ENCODE measurements around the gene RER1. TPM values are rescaled to one million over a fixed set of nuclear protein-coding genes. Genes with fewer than 3 reads are reported as not detected.
A peak's percentile ranks its signal among the peaks of the same experiment; 100 is the strongest.

Gene RER1
- total and polyA plus RNA-seq, 7 donors = 68.8 to 119 (median 90.0) TPM

- Histone ChIP-seq H3K27ac (no peak overlapping the region), H3K9me3 (no peaks in the 10 kb centered on the region), H3K36me3 (ENCODE audit: insufficient read depth in 1 of 2, low read depth in 1 of 2) (no peaks in the 10 kb centered on the region), H3K4me1 (no peaks in the 10 kb centered on the region), H3K27me3 (ENCODE audit: insufficient read depth in 3 of 3, low read length in 2 of 3) (no peaks in the 10 kb centered on the region), H3K4me3 (no peak overlapping the region)
- DNase-seq = peak in 1 of 2 donors; percentile 48
- ATAC-seq = no peak
- intact Hi-C loops (cut with DNase I) = loop anchor here in 1 of 2 donors (5.0 kb wide), 1 partner anchor 52 kb away; no protein-coding TSS in a partner anchor
- TF ChIP-seq CTCF (IDR thresholded peaks at IDR 0.05) = no peak
- whole genome bisulfite sequencing, 3 donors = 66 to 75% (median 70%) methylated on average over 18 of the region's 18 CpGs
These were observed 12.5 kb upstream of the RER1 start for GRCh38 chr1:2378956-2379732.

- Histone ChIP-seq H3K27ac (no peak overlapping the region), H3K9me3 (no peaks in the 10 kb centered on the region), H3K27me3 (ENCODE audit: insufficient read depth in 3 of 3, low read length in 2 of 3) (no peaks in the 10 kb centered on the region), H3K4me1 (no peaks in the 10 kb centered on the region), H3K4me3 (no peak overlapping the region), H3K36me3 (ENCODE audit: insufficient read depth in 1 of 2, low read depth in 1 of 2) (no peaks in the 10 kb centered on the region)
- no peak for TF ChIP-seq CTCF (IDR thresholded peaks at IDR 0.05)
- intact Hi-C loops (cut with DNase I) = loop anchor here (2.0 to 5.0 kb wide), 2 partner anchors 53 to 181 kb away; no protein-coding TSS in a partner anchor
- 80 to 89% (median 87%) methylated on average over 23 of the region's 23 CpGs for WGBS, 3 donors
- ATAC-seq (no peak), DNase-seq (peak in 1 of 2 donors; percentile 35)
These were observed 11.8 kb upstream of the RER1 start for GRCh38 chr1:2379733-2380404.

GRCh38 chr1:2380816-2381591 lies 10.6 kb upstream of the RER1 start:
- Histone ChIP-seq H3K4me1 (no peaks in the 10 kb centered on the region), H3K4me3 (no peak overlapping the region), H3K27ac (no peak overlapping the region), H3K27me3 (ENCODE audit: insufficient read depth in 3 of 3, low read length in 2 of 3) (no peaks in the 10 kb centered on the region), H3K36me3 (ENCODE audit: insufficient read depth in 1 of 2, low read depth in 1 of 2) (no peaks in the 10 kb centered on the region), H3K9me3 (no peaks in the 10 kb centered on the region)
- intact Hi-C loops (cut with DNase I) = loop anchor here (1.0 to 2.0 kb wide), 2 partner anchors 182 to 186 kb away; no protein-coding TSS in a partner anchor
- WGBS, 3 donors = 70 to 80% (median 74%) methylated on average over 31 to 32 of the region's 32 CpGs
- ATAC-seq = peak; percentile 8 to 17 (median 12)
- no peak for TF ChIP-seq CTCF (IDR thresholded peaks at IDR 0.05)
- peak in 1 of 2 donors; percentile 54 for DNase-seq

GRCh38 chr1:2381741-2382620 lies 9.7 kb upstream of the RER1 start:
- no peak overlapping the region for H3K4me3 ChIP-seq
- H3K9me3 ChIP-seq = no peaks in the 10 kb centered on the region
- 46 to 49% (median 47%) methylated on average over 27 to 28 of the region's 28 CpGs for WGBS, 3 donors
- no peaks in the 10 kb centered on the region for H3K36me3 ChIP-seq (ENCODE audit: insufficient read depth in 1 of 2, low read depth in 1 of 2)
- intact Hi-C loops (cut with DNase I) = loop anchor here (1.0 to 2.0 kb wide), 2 partner anchors 183 to 187 kb away; no protein-coding TSS in a partner anchor
- peak; percentile 92 for TF ChIP-seq CTCF (IDR thresholded peaks at IDR 0.05)
- ATAC-seq = peak; percentile 91 to 98 (median 94)
- H3K4me1 ChIP-seq = no peaks in the 10 kb centered on the region
- H3K27ac ChIP-seq = no peak overlapping the region
- H3K27me3 ChIP-seq (ENCODE audit: insufficient read depth in 3 of 3, low read length in 2 of 3) = no peaks in the 10 kb centered on the region
- DNase-seq = peak; percentile 82 to 92

All from psoas muscle (tissue), 8 donors.